Astrocyte of the spinal cord (primary cell): ENCODE measurements around the gene ANXA2.

Experiments
- DNase-seq: peaks from one replicate; pipeline ENCODE4 v3.0.0; 2011; ENCODE audit warnings: low read depth, low spot score
- H3K4me3 ChIP-seq: 2 replicates; pipeline ENCODE4 v1.5.1; 2011; ENCODE audit warnings: low read depth, mild to moderate bottlenecking, low read length, moderate library complexity
- in situ Hi-C: cut with HindIII; loops from 2 replicates; pipeline ENCODE4 v1.10.0; 2017; ENCODE audit warnings: low sequenced_read_pairs
- TF ChIP-seq, protein P1 (sequence below): IDR thresholded peaks from 2 replicates; pipeline ENCODE4 v1.5.1; 2012; ENCODE audit warnings: low read depth, mild to moderate bottlenecking, low read length, inconsistent platforms

Gene ANXA2

DNA sequence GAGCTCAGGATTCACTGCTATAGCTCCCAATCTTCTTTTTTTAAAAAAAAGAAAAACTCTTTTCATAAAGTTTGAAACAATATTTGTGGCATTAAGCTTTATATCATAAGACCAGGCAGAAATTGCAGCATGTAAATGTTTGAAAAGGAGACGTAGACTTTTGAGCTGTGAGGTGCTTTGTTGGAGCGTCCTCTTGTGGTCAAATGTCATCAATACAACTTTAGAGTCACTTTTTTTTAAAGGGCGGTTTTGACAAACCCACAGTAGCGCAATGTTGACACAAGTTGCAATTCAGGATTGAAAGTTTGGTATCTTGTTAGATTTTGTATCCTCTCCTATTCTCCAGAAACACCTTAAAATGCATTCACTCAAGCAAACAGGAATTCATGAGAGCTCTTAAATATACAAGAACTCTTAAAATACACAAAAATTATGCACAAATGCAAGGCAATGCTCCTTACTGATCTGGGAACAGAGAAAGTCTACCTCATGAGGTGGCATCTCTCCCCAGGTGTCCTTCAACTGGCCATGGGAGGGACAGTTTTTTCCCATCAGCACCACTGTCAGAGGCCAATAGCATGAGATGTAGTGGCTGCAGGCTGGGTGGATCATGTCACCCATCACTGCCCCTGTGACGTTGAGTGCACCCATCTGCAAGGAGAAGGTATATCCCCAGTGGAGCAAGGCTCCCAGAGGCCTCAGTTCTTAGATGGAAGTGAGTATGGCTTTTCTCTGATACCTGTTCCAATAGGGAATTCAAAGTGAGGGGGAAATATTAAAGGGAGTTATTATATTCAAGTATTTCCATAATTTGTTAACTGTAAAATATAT lies 70.7 kb downstream of the ANXA2 start:
- no peak overlapping the region for H3K4me3 ChIP-seq
- DNase-seq: peak; percentile 62
- in situ Hi-C loops: no loop called here
- TF ChIP-seq, protein P1, sequence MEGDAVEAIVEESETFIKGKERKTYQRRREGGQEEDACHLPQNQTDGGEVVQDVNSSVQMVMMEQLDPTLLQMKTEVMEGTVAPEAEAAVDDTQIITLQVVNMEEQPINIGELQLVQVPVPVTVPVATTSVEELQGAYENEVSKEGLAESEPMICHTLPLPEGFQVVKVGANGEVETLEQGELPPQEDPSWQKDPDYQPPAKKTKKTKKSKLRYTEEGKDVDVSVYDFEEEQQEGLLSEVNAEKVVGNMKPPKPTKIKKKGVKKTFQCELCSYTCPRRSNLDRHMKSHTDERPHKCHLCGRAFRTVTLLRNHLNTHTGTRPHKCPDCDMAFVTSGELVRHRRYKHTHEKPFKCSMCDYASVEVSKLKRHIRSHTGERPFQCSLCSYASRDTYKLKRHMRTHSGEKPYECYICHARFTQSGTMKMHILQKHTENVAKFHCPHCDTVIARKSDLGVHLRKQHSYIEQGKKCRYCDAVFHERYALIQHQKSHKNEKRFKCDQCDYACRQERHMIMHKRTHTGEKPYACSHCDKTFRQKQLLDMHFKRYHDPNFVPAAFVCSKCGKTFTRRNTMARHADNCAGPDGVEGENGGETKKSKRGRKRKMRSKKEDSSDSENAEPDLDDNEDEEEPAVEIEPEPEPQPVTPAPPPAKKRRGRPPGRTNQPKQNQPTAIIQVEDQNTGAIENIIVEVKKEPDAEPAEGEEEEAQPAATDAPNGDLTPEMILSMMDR: peak; percentile 79

DNA sequence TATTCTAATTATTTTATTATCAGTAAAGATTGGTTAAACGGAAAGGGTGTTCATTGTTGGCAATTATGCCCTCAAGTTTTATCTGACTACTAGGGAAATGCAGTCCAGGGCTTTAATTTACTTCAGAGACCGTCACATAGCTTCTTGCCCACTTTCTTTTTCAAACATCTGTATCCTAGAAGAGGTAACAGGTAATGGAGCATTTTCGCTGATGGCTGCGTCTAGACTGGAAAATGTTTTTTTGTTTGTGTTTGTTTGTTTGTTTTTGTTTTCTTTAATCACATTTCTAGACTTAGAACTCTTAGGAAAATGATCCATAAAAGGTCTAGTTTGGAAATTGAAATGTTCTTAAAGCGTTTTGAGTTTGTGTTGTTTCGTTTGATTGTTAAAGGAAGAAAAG lies 71.4 kb downstream of the ANXA2 start:
- TF ChIP-seq, protein P1: no peak
- DNase-seq: no peak
- in situ Hi-C loops: no loop called here
- no peak overlapping the region for H3K4me3 ChIP-seq

DNA sequence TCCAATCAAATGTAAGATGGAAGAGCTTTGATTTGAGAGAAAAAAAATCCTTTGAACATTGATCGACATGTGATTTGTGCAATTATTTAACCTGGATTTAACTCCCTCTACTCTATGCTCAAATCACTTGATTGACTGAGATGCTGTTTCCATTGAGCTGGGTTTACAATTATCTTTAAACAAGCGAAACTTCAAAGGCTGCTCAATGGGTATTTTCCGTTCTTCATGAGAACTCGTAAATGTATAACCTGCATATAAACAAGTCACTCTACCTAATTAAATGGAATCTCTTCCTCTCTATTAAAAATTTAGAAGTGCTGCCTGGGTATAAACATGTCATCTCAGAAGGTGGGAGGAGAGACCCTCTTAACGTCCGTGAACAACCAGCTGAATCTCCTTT lies 71.9 kb downstream of the ANXA2 start:
- no peak overlapping the region for H3K4me3 ChIP-seq
- in situ Hi-C loops: no loop called here
- DNase-seq: no peak
- TF ChIP-seq, protein P1: no peak

DNA sequence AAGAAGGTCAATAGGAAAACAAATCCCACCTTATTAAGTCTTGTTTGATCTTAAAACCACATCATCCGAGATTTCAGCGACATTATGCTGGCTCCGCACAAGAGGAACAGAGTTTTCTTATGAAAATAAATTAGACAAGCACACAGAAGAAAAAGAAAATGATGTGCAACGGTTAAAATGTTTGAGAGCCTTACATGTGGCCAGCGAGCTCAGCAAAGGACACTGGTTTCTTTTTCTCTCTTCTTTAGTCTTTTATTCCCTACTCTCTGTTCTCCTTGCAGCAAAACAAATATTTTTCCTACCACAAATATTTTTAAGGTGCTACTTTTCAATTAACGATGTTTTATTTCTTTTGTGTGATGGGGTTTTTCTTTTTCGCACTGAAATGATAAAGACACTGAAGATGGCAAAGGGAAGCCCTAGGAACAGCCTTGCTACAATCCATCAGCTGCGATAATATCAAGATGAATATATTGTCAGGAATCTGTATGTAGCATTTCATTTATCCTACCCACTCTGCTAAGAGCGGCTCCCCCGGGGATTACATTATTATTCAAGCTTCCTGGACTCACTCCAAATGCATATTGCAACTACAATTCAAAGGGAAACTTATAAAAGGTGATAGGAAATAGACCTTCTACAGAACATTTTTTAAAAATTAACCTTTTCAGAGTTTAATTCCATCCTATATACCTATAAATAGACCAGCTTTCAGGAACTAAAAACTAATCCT lies 72.9 kb downstream of the ANXA2 start:
- no peak for DNase-seq
- no peak overlapping the region for H3K4me3 ChIP-seq
- in situ Hi-C loops: no loop called here
- TF ChIP-seq, protein P1: no peak

DNA sequence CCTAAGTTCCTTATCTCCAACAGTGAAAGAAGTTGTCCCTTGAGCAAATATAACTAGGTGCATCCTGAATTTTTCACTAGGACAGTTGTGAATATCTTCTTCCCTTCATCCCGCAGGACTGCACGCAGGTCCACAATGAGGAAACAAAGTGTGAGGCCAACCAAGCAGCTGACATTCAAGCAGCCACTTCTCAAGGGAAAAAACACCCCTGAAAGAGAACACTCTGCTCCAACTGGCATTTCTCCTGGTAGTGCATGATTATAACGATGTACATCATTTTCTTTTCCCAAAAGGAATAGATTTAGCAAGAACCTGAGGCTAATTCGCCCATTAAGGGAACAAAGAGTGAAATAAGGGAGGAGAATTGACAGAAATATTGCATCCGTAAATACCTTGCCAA lies 74.5 kb downstream of the ANXA2 start:
- no peak overlapping the region for H3K4me3 ChIP-seq
- TF ChIP-seq, protein P1: no peak
- DNase-seq: no peak
- in situ Hi-C loops: no loop called here

DNA sequence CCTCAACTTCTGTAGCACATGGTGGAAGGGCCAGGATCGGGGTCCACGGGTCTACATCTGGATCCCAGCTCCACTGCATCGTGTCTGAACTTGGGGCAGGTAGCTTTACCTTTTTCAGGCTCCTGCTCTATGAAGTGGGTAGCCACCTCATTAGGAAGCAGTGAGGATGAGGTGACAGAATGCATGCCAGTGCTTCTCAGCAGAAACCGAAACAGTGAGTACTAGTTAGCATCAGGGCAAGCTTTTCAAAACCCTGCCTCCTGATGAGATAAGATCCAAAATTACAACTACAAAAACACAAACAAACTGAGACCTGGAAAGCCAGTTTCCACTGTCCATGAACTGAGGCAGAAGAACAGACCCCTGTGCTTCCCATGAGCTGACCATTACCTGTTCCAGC lies 77.4 kb downstream of the ANXA2 start:
- H3K4me3 ChIP-seq: no peak overlapping the region
- TF ChIP-seq, protein P1: no peak
- no peak for DNase-seq
- in situ Hi-C loops: no loop called here
